ENCODE results near the gene ANO10.
"Not testable (repeated sequence)": the region's sequence is repeated elsewhere in the genome, so short reads cannot be mapped to it uniquely, and the experiment has no call there.

Gene ANO10

DNA sequence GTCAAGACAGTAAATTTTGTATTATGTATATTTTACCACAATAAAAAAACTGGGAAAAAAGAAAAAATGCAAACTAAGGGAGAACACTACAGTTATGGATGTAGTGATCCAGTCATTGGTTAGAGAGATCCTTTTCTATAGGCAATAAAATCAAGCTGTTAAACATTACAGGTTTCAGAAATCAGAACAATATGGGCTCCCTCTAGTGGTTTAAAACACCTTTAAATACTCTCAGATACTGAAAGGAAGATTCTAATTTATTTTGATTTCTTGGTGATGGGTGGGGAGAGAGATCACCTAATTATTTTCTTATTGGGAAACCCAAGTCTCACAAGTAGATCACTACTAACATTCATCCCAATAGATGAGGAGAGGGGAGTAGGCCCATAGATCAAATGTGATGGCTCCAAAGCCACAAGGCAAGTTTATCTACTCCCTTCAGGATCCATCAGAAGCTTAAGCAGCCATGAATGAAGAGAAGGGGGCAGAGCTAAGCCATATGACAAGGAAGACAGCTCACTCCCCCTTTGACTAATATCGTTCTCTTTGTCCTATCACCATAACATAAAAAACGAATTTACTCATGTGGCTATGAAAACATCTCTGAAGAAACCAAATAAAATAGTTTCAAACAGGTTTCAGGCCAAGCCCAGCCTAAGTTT lies 118.6 kb downstream of the ANO10 start:
- no peak for DNase-seq (ENCODE audit: extremely low read depth, low read depth)
- TF ChIP-seq, protein P1, sequence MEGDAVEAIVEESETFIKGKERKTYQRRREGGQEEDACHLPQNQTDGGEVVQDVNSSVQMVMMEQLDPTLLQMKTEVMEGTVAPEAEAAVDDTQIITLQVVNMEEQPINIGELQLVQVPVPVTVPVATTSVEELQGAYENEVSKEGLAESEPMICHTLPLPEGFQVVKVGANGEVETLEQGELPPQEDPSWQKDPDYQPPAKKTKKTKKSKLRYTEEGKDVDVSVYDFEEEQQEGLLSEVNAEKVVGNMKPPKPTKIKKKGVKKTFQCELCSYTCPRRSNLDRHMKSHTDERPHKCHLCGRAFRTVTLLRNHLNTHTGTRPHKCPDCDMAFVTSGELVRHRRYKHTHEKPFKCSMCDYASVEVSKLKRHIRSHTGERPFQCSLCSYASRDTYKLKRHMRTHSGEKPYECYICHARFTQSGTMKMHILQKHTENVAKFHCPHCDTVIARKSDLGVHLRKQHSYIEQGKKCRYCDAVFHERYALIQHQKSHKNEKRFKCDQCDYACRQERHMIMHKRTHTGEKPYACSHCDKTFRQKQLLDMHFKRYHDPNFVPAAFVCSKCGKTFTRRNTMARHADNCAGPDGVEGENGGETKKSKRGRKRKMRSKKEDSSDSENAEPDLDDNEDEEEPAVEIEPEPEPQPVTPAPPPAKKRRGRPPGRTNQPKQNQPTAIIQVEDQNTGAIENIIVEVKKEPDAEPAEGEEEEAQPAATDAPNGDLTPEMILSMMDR (IDR thresholded peaks at IDR 0.05; ENCODE audit: low read depth, low read length, missing control alignments) = peak; percentile 21
- H3K4me3 ChIP-seq (replicated peaks; ENCODE audit: low read depth, low read length) = no peak overlapping the region

DNA sequence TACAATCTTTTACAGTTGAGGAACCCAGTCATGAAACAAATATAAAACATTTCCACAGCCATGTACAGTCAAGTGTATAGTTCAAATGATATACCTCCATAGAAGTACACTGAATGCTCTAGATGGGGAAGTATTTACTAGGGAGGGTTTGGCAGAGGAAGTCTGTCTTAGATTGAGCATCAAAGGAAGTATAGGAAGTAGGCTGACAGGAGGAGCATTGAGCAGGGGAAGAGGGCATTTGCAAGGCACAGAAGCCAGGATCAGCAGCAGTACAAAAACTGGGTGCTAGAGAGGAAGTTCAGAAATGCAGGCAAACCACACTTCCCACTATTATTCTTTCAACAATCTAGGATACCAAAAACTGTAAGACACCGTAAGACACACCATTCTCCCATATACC lies 122.6 kb downstream of the ANO10 start:
- no peak overlapping the region for H3K4me3 ChIP-seq (replicated peaks; ENCODE audit: low read depth, low read length)
- TF ChIP-seq, protein P1 (IDR thresholded peaks at IDR 0.05; ENCODE audit: low read depth, low read length, missing control alignments) = no peak
- DNase-seq (ENCODE audit: extremely low read depth, low read depth) = no peak

DNA sequence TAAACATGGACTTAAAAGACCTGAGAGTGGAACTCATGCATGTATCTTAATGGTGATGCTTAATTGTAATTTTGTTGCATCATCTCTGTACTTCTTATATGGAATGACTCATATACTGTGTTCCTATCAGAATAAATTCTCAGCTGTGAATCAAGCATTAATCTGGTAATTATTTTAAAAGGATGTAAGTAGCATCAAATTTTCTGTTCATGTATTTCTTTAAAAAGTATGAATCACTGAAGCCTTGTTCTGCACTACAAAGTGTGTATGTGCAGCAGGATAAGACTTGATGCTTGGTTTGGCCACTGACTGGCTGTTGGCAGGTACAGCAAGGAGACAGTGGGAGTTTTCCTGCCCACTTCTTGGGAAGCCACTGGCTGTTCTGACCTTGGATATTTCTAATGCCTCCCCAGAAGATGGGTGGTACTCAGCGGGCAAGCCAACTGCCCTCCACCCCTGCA lies 123.9 kb downstream of the ANO10 start:
- DNase-seq (ENCODE audit: extremely low read depth, low read depth) = no peak
- TF ChIP-seq, protein P1 (IDR thresholded peaks at IDR 0.05; ENCODE audit: low read depth, low read length, missing control alignments) = no peak
- H3K4me3 ChIP-seq (replicated peaks; ENCODE audit: low read depth, low read length) = no peak overlapping the region

DNA sequence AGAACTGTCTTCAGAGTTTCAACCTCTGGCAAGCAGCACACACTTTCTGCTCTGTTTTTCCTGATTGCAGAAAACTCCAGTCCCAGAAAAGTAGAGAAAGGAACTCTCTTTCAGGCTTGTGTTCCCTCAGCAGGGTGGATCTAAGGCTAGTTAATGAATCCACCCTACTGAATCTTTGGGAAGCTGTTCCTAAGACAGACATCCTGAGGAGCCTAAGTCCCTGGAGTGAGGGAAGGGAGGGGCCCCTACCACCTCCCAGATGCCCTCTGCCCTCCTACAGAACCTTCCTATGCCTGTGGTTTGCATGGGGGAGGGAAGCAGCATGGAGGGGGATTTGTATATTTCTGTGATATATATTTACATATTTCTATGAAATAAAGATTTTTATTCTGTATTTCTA lies 124.4 kb downstream of the ANO10 start:
- TF ChIP-seq, protein P1 (IDR thresholded peaks at IDR 0.05; ENCODE audit: low read depth, low read length, missing control alignments) = no peak
- H3K4me3 ChIP-seq (replicated peaks; ENCODE audit: low read depth, low read length) = no peak overlapping the region
- no peak for DNase-seq (ENCODE audit: extremely low read depth, low read depth)

DNA sequence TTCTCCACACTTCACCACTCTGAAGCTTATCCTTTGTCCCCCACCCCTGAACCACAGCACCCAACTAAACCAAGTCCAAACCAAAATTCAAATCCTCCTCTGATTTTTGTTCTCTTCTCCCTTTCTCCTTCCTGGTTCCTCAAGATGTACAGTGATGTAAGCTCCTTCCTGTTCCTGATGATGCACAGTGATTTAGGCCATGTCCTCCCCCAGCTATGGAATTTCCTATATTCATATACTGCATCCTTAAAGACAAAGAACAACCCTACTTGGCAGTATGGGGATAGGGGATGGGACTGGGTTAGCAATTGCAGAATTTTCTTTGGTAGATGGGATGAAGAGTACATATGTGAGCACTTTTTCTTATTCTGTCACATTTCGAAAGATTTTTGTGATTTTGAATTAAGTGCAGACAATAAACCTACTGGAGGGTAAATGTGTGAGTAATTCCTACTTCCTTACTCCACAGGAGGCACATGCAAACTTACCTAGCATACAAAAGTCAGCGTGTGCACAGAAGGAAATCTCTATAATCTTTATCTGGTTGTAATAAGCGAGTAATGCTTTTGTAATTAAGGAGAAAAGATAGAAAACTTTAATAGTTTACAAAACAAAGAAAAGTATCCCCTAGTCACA lies 125.0 kb downstream of the ANO10 start:
- DNase-seq (ENCODE audit: extremely low read depth, low read depth) = no peak
- H3K4me3 ChIP-seq (replicated peaks; ENCODE audit: low read depth, low read length) = no peak overlapping the region
- TF ChIP-seq, protein P1 (IDR thresholded peaks at IDR 0.05; ENCODE audit: low read depth, low read length, missing control alignments) = no peak

DNA sequence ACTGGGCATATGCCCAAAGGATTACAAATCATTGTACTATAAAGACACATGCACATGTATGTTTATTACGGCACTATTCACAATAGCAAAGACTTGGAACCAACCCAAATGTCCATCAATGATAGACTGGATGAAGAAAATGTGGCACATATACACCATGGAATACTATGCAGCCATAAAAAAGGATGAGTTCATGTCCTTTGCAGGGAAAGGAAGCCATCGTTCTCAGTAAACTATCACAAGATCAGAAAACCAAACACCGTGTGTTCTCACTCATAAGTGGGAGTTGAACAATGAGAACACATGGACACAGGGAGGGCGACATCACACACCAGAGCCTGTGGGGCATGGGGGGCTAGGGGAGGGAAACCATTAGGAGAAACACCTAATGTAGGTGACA lies 128.9 kb downstream of the ANO10 start:
- DNase-seq (ENCODE audit: extremely low read depth, low read depth); H3K4me3 ChIP-seq (replicated peaks; ENCODE audit: low read depth, low read length): not testable (repeated sequence)

DNA sequence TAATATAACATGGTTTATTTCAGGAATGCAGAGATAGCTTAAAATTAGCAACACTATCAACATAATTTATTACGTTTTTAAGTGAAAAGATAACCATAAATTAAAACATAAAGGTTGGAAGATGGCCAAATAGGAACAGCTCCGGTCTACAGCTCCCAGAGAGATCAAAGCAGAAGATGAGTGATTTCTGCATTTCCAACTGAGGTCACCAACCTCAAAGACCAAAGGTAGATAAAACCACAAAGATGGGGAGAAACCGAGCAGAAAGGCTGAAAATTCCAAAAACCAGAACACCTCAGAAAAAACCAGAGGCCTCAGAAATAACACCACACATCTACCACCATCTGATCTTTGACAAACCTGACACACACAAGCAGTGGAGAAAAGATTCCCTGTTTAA lies 130.0 kb downstream of the ANO10 start:
- not testable (repeated sequence) for DNase-seq (ENCODE audit: extremely low read depth, low read depth)

More for the DNA sequence above, 130.0 kb downstream of the ANO10 start:
- not testable (repeated sequence) for H3K4me3 ChIP-seq (replicated peaks; ENCODE audit: low read depth, low read length)

All from HFF-Myc (cell line).